ENCODE results near the gene ZNF554.

DNA sequence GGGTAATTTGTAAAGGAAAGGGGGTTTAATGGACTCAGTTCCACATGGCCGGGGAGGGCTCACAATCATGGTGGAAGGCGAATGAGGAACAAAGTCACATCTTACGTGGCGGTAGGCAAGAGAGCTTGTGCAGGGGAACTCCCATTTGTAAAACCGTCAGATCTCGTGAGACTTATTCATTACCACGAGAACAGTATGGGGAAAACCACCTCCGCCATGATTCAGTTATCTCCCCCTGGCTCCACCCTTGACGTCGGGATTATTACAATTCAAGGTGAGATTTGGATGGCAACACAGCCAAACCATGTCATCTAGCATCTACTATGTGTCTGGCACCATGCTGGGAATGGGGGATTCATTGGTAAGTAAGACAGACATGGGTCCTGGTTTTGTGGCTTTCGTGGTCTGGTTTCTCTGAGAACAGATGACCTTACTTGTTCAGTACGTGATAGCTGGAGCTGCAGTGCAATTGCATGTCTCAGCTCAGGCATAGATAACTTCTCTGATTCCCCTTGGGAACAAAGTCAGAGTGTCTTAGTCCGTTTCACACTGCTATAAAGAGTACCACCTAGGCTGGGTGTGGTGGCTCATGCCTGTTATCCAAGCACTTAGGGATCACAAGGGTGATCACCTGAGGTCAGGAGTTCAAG, 8.3 kb downstream of the ZNF554 start:
- no peak for TF ChIP-seq CTCF (IDR thresholded peaks at IDR 0.05 in 4 of 5, conservative IDR thresholded peaks at IDR 0.05 in 1 of 5)
- TF ChIP-seq POLR2A (IDR thresholded peaks at IDR 0.05), result no peak
